Spleen (tissue), 11 donors: ENCODE measurements around the gene CLASP1. TPM values are rescaled to one million over a fixed set of nuclear protein-coding genes. Genes with fewer than 3 reads are reported as not detected.

Experiments used
- DNase-seq: peaks from one replicate; pipeline ENCODE4 v3.0.0-alpha.2; 2020
- H3K27ac ChIP-seq, 8 donors: fragments of 200-600 bp; sonication (generic) in 7 of 8; 1 replicate in 4 of 8; 2 replicates in 4 of 8; pipeline versions ENCODE4 v1.5.0 to v1.8.0; 2016 to 2021; ENCODE audit warnings: inconsistent platforms in 4 of 8, mild to moderate bottlenecking in 4 of 8, moderate library complexity in 1 of 8
- H3K27me3 ChIP-seq, 7 donors: fragments of 200-600 bp; sonication (generic) in 6 of 7; replicated peaks in 1 of 7; 1 replicate in 4 of 7; 2 replicates in 3 of 7; pipeline versions ENCODE4 v1.5.0 to v1.8.0; 2016 to 2021; ENCODE audit warnings: inconsistent platforms in 3 of 7, mild to moderate bottlenecking in 1 of 7
- H3K36me3 ChIP-seq, 6 donors: fragments of 200-600 bp; sonication (generic) in 5 of 6; 1 replicate in 4 of 6; 2 replicates in 2 of 6; pipeline versions ENCODE4 v1.5.0 to v1.8.0; 2016 to 2021; ENCODE audit warnings: inconsistent platforms in 2 of 6
- H3K4me1 ChIP-seq, 6 donors: fragments of 200-600 bp; sonication (generic) in 5 of 6; 1 replicate in 3 of 6; 2 replicates in 3 of 6; pipeline versions ENCODE4 v1.5.0 to v1.8.0; 2016 to 2021; ENCODE audit warnings: inconsistent platforms in 3 of 6
- H3K4me3 ChIP-seq, 8 donors: fragments of 200-600 bp; sonication (generic) in 7 of 8; 1 replicate in 4 of 8; 2 replicates in 4 of 8; pipeline versions ENCODE4 v1.5.0 to v1.8.0; 2016 to 2021; ENCODE audit warnings: inconsistent platforms in 4 of 8, mild to moderate bottlenecking in 4 of 8, moderate library complexity in 2 of 8
- H3K9me3 ChIP-seq, 8 donors: fragments of 200-600 bp; sonication (generic) in 7 of 8; 1 replicate in 4 of 8; 2 replicates in 4 of 8; pipeline versions ENCODE4 v1.5.0 to v1.8.0; 2016 to 2021; ENCODE audit warnings: inconsistent platforms in 4 of 8
- POLR2A ChIP-seq, 3 donors: fragments of 450-650 bp; IDR thresholded peaks; one replicate each; pipeline ENCODE4 v1.5.1; 2017; ENCODE audit warnings: antibody characterized with exemption in 3 of 3, mild to moderate bottlenecking in 1 of 3
- POLR2AphosphoS5 ChIP-seq, 3 donors: sonication (generic); formaldehyde crosslinking; IDR thresholded peaks; one replicate each; pipeline ENCODE4 v1.5.1; 2017; ENCODE audit warnings: antibody characterized with exemption in 3 of 3
- WGBS, 5 donors: extraction: QIAGEN DNeasy Blood & Tissue Kit in 3 of 5; methylation state at CpG; one replicate each; pipeline versions ENCODE4 v1.1.5 to v1.1.7; 2013 to 2018; 5-methylcytosine and 5-hydroxymethylcytosine counted together
- intact Hi-C: fragments of 100-400 bp; cut with DNase I; formaldehyde crosslinking; loops from one replicate; pipeline ENCODE4 v1.15.0; 2023; ENCODE audit warnings: low total_unique reads
- polyA plus RNA-seq, 3 donors: library from polyadenylated mRNA; stranded (reverse); fragments of 200-250 nt; gene quantifications; one replicate each; pipeline ENCODE4 v1.2.1, GENCODE V29; 2013
- total RNA-seq, 7 donors: library from RNA; depleted of rRNA in 3 of 7; stranded (reverse); fragments of >200 nt in 3 of 7; fragmentation: NEBNext Ultra II Directional in 4 of 7; extraction: Animal tissue kit (Norgen Biotek cat#: 25700) in 4 of 7; gene quantifications; one replicate each; pipeline versions ENCODE4 v1.1.0 to v1.2.1, GENCODE V29; 2016 to 2021
- TF ChIP-seq, protein P1 (sequence below), 11 experiments: fragments of 200-600 bp in 7 of 11; fragments of 450-650 bp in 4 of 11; sonication (generic) in 4 of 11; IDR thresholded peaks in 8 of 11; conservative IDR thresholded peaks in 3 of 11; 1 replicate in 7 of 11; 2 replicates in 4 of 11; pipeline versions ENCODE4 v1.4.0 to v1.8.0; 2016 to 2021; ENCODE audit warnings: antibody characterized with exemption in 11 of 11, inconsistent platforms in 4 of 11, mild to moderate bottlenecking in 1 of 11
- donor health status: healthy with polysubstance abuse.
- donor health status: DM: no; HTN: no; CAD: no; lungs with moderate emphysema.
- donor health status: DM: no; HTN: no; CAD: no.
- donor health status: Bipolar disorder and iron deficiency.
- donor health status: healthy.
- donor health status: DM: no; HTN: no; CAD: no.
- donor health status: DM: yes; HTN: yes; CAD: no.

CLASP1 gene
- total and polyA plus RNA-seq, 10 donors = 4.0 to 103 (median 71.7) TPM

DNA sequence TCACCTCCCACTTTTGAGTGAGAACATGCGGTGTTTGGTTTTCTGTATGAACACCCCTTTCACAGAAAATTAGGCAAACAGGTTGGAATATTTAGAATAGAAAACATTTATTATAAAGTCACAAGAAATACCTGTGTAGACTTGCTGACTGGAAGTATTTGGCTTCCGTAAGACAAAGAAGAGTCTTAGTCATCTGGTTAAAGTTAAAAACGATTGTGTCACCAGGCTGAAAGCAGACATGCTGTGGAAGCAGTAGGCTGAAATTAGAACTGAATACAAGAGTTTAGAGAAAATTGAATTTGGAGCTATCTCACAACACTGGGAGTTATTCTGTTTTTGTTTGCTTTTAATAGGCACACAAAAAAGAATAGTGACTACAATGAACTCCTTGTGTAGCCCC is 16.2 kb upstream of the CLASP1 start:
- TF ChIP-seq POLR2A (IDR thresholded peaks at IDR 0.05) (no peak), POLR2AphosphoS5 (IDR thresholded peaks at IDR 0.05) (no peak)
- TF ChIP-seq, protein P1, sequence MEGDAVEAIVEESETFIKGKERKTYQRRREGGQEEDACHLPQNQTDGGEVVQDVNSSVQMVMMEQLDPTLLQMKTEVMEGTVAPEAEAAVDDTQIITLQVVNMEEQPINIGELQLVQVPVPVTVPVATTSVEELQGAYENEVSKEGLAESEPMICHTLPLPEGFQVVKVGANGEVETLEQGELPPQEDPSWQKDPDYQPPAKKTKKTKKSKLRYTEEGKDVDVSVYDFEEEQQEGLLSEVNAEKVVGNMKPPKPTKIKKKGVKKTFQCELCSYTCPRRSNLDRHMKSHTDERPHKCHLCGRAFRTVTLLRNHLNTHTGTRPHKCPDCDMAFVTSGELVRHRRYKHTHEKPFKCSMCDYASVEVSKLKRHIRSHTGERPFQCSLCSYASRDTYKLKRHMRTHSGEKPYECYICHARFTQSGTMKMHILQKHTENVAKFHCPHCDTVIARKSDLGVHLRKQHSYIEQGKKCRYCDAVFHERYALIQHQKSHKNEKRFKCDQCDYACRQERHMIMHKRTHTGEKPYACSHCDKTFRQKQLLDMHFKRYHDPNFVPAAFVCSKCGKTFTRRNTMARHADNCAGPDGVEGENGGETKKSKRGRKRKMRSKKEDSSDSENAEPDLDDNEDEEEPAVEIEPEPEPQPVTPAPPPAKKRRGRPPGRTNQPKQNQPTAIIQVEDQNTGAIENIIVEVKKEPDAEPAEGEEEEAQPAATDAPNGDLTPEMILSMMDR (IDR thresholded peaks at IDR 0.05 in 8 of 11, conservative IDR thresholded peaks at IDR 0.05 in 3 of 11) = no peak
- intact Hi-C loops = no loop called here
- H3K9me3 ChIP-seq = no peaks in the 10 kb centered on the region
- H3K4me3 ChIP-seq = no peak overlapping the region
- 85 to 94% (median 87%) methylated on average over 3 of the region's 3 CpGs for WGBS, 5 donors
- H3K27ac ChIP-seq = no peak overlapping the region
- DNase-seq = no peak
- no peaks in the 10 kb centered on the region for H3K4me1 ChIP-seq
- no peaks in the 10 kb centered on the region for H3K36me3 ChIP-seq
- H3K27me3 ChIP-seq = no peaks in the 10 kb centered on the region

- no peaks in the 10 kb centered on the region for H3K36me3 ChIP-seq
- no peak overlapping the region for H3K4me3 ChIP-seq
- no peaks in the 10 kb centered on the region for H3K27me3 ChIP-seq
- intact Hi-C loops = no loop called here
- H3K9me3 ChIP-seq = no peaks in the 10 kb centered on the region
- DNase-seq = no peak
- H3K4me1 ChIP-seq = no peaks in the 10 kb centered on the region
- 92 to 98% (median 95%) methylated on average over 4 of the region's 4 CpGs for WGBS, 5 donors
- TF ChIP-seq POLR2A (IDR thresholded peaks at IDR 0.05) = no peak
- no peak for TF ChIP-seq POLR2AphosphoS5 (IDR thresholded peaks at IDR 0.05)
- TF ChIP-seq, protein P1 (IDR thresholded peaks at IDR 0.05 in 8 of 11, conservative IDR thresholded peaks at IDR 0.05 in 3 of 11) = no peak
- no peak overlapping the region for H3K27ac ChIP-seq
These were observed 15.5 kb upstream of the CLASP1 start for GRCh38 chr2:121664713-121665112.

- Histone ChIP-seq H3K9me3 (no peaks in the 10 kb centered on the region), H3K4me1 (no peaks in the 10 kb centered on the region), H3K27me3 (no peaks in the 10 kb centered on the region), H3K36me3 (peaks cover 0 to 4% (median 0%) of the 10 kb centered on the region in 6 donors), H3K4me3 (no peak overlapping the region), H3K27ac (no peak overlapping the region)
- intact Hi-C loops = no loop called here
- TF ChIP-seq, protein P1 (IDR thresholded peaks at IDR 0.05 in 8 of 11, conservative IDR thresholded peaks at IDR 0.05 in 3 of 11) = no peak
- TF ChIP-seq POLR2A (IDR thresholded peaks at IDR 0.05) = no peak
- WGBS, 5 donors = 86 to 94% (median 87%) methylated on average over 4 of the region's 4 CpGs
- DNase-seq = no peak
These were observed 14.8 kb upstream of the CLASP1 start for GRCh38 chr2:121664086-121664485.

GRCh38 chr2:121663434-121663833 is 14.2 kb upstream of the CLASP1 start:
- intact Hi-C loops = no loop called here
- no peak for TF ChIP-seq POLR2AphosphoS5 (IDR thresholded peaks at IDR 0.05)
- TF ChIP-seq, protein P1 (IDR thresholded peaks at IDR 0.05 in 8 of 11, conservative IDR thresholded peaks at IDR 0.05 in 3 of 11) = no peak
- TF ChIP-seq POLR2A (IDR thresholded peaks at IDR 0.05) = no peak
- Histone ChIP-seq H3K36me3 (peaks cover 0 to 11% (median 0%) of the 10 kb centered on the region in 6 donors), H3K27me3 (no peaks in the 10 kb centered on the region), H3K4me3 (no peak overlapping the region), H3K9me3 (no peaks in the 10 kb centered on the region), H3K27ac (no peak overlapping the region), H3K4me1 (no peaks in the 10 kb centered on the region)
- whole genome bisulfite sequencing, 5 donors = 81 to 86% (median 84%) methylated on average over 3 of the region's 3 CpGs
- no peak for DNase-seq
